CD8-positive, alpha-beta memory T cell (primary cell): ENCODE data around the gene GPR158. TPM values are rescaled to one million over a fixed set of nuclear protein-coding genes. Genes with fewer than 3 reads are reported as not detected.
A peak's percentile ranks its signal among the peaks of the same experiment; 100 is the strongest.
"Not testable (repeated sequence)": the region's sequence is repeated elsewhere in the genome, so short reads cannot be mapped to it uniquely, and the experiment has no call there.

ENCODE experiments used
- CTCF ChIA-PET: fragments of 350-600 bp; sonication (Branson Sonifier 250); formaldehyde crosslinking; loops from one replicate; lab custom pipeline; 2021; ENCODE audit warnings: antibody characterized with exemption; lab: Charles Lee
- POLR2A ChIA-PET: fragments of 350-600 bp; sonication (Branson Sonifier 250); formaldehyde crosslinking; loops from one replicate; lab custom pipeline; 2021; ENCODE audit warnings: antibody characterized with exemption; lab: Charles Lee
- DNase-seq, 5 donors: peaks; one replicate each; pipeline versions ENCODE4 v3.0.0 to v3.0.0-alpha.2; 2020 to 2022; ENCODE audit warnings: mixed read lengths in 1 of 5
- H3K27ac ChIP-seq: one replicate; pipeline ENCODE4 v1.7.0; 2013; ENCODE audit warnings: low read depth, mild to moderate bottlenecking, low read length, moderate library complexity
- H3K27me3 ChIP-seq: 2 replicates; pipeline ENCODE4 v1.7.0; 2013; ENCODE audit warnings: low read length, mild to moderate bottlenecking; ENCODE audit not compliant: insufficient read depth, poor library complexity, severe bottlenecking
- H3K36me3 ChIP-seq: 2 replicates; pipeline ENCODE4 v1.7.0; 2013; ENCODE audit warnings: mild to moderate bottlenecking, low read length, moderate library complexity; ENCODE audit not compliant: insufficient read depth
- H3K4me1 ChIP-seq: 2 replicates; pipeline ENCODE4 v1.7.0; 2013; ENCODE audit warnings: mild to moderate bottlenecking, low read length, moderate library complexity; ENCODE audit not compliant: insufficient read depth
- H3K4me3 ChIP-seq: 2 replicates; pipeline ENCODE4 v1.7.0; 2013; ENCODE audit warnings: mild to moderate bottlenecking, low read length
- H3K9me3 ChIP-seq: 2 replicates; pipeline ENCODE4 v1.7.0; 2013; ENCODE audit warnings: mild to moderate bottlenecking, low read length
- H3K27ac Mint-ChIP-seq, 8 donors: one replicate each; pipeline ENCODE4 v1.8.0; 2020 to 2021; ENCODE audit warnings: mixed read lengths in 8 of 8, mild to moderate bottlenecking in 6 of 8, inconsistent platforms in 3 of 8, moderate library complexity in 3 of 8
- H3K27me3 Mint-ChIP-seq, 2 donors: one replicate each; pipeline ENCODE4 v1.8.0; 2020 to 2021; ENCODE audit warnings: mixed read lengths in 2 of 2, mild to moderate bottlenecking in 1 of 2, moderate library complexity in 1 of 2
- H3K36me3 Mint-ChIP-seq, 3 donors: one replicate each; pipeline ENCODE4 v1.8.0; 2020 to 2021; ENCODE audit warnings: mixed read lengths in 3 of 3, inconsistent platforms in 1 of 3, mild to moderate bottlenecking in 1 of 3
- H3K4me1 Mint-ChIP-seq, 3 donors: one replicate each; pipeline ENCODE4 v1.8.0; 2020 to 2021; ENCODE audit warnings: mixed read lengths in 3 of 3, inconsistent platforms in 1 of 3, mild to moderate bottlenecking in 1 of 3
- H3K4me3 Mint-ChIP-seq, 7 donors: one replicate each; pipeline ENCODE4 v1.8.0; 2020 to 2021; ENCODE audit warnings: mixed read lengths in 7 of 7, mild to moderate bottlenecking in 6 of 7, moderate library complexity in 4 of 7, inconsistent platforms in 2 of 7
- H3K9me3 Mint-ChIP-seq, 5 donors: one replicate each; pipeline ENCODE4 v1.8.0; 2020 to 2022; ENCODE audit warnings: mixed read lengths in 5 of 5, mild to moderate bottlenecking in 3 of 5, moderate library complexity in 2 of 5, inconsistent platforms in 1 of 5
- polyA plus RNA-seq: library from polyadenylated mRNA; unstranded; fragments of 300-500 nt; fragmentation: Illumina TruSeq; gene quantifications from one replicate; pipeline ENCODE4 v1.2.3, GENCODE V29; 2021
- total RNA-seq, 2 experiments: library from RNA; stranded (reverse); gene quantifications; one replicate each; pipeline ENCODE4 v1.2.3, GENCODE V29; 2021

Gene GPR158
- total and polyA plus RNA-seq, 3 experiments from 2014 or later = not detected

DNA sequence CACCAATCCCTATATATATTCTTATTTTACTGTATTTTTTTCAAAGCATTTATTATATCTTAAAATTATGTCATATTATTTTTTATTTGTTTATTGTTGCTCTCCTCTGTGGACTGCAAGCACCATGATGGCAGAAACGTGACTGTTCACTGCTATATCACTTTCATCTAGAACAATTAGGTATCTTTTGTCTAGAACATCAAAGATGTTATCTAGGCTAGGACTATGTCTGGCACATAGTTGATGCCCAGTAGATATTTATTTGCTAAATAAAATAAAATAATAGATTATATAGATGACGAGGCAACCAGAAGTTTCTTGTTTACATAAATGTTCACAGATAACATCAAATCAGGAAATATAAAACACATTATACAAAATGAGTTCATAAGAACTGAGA, 12.4 kb upstream of the GPR158 start:
- H3K4me3 Mint-ChIP-seq = no peak overlapping the region
- H3K9me3 Mint-ChIP-seq = peaks cover 0 to 6% (median 2%) of the 10 kb centered on the region in 5 donors
- no peak overlapping the region for H3K27ac Mint-ChIP-seq
- Histone ChIP-seq H3K36me3 (no peaks in the 10 kb centered on the region), H3K4me3 (no peak overlapping the region), H3K4me1 (no peaks in the 10 kb centered on the region), H3K27me3 (no peaks in the 10 kb centered on the region), H3K27ac (no peak overlapping the region), H3K9me3 (no peaks in the 10 kb centered on the region)
- peaks cover 1 to 16% of the 10 kb centered on the region in 2 donors for H3K27me3 Mint-ChIP-seq
- H3K4me1 Mint-ChIP-seq = no peaks in the 10 kb centered on the region
- DNase-seq = no peak
- ChIA-PET CTCF (no interaction called here), POLR2A (no interaction called here)
- H3K36me3 Mint-ChIP-seq = peaks cover 0 to 6% (median 0%) of the 10 kb centered on the region in 3 donors

DNA sequence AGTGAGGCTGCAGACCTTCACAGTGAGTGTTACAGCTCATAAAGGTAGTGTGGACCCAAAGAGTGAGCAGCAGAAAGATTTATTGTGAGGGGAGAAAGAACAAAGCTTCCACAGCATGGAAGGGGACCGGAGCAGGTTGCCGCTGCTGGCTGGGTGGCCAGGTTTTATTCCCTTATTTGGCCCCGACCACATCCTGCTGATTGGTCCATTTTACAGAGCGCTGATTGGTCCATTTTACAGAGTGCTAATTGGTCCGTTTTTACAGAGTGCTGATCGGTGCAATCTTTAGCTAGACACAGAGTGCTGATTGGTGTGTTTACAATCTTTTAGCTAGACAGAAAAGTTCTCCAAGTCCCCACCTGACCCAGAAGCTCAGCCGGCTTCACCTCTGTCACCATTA, 11.3 kb upstream of the GPR158 start:
- H3K36me3 Mint-ChIP-seq, H3K9me3 ChIP-seq, H3K27ac ChIP-seq, DNase-seq, H3K36me3 ChIP-seq, CTCF ChIA-PET, H3K4me1 Mint-ChIP-seq, POLR2A ChIA-PET, H3K4me3 Mint-ChIP-seq, H3K27ac Mint-ChIP-seq, H3K4me3 ChIP-seq, H3K9me3 Mint-ChIP-seq, H3K27me3 ChIP-seq, H3K4me1 ChIP-seq: not testable (repeated sequence)
- H3K27me3 Mint-ChIP-seq = peaks cover 0 to 22% of the 10 kb centered on the region in 2 donors

DNA sequence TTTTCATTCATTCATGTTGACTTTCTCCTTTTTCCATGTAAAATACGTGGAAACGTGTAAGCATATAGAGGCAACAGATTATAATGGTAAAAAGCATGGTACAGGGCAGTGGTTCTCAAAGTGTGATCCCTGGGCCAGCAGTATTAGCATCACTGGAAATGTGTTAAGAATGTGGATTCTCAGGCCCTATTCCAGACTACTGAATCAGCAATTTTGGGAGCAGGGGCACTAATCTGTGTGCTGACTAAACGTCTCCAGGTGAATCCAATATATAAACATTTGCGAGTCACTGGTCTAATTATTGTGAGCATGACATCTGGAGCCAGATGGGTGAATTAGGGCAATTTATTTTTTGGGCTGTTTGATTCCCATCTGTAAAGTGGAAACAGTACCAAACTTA, 5.1 kb upstream of the GPR158 start:
- H3K27ac Mint-ChIP-seq = no peak overlapping the region
- Histone ChIP-seq H3K36me3 (no peaks in the 10 kb centered on the region), H3K4me1 (no peaks in the 10 kb centered on the region), H3K27me3 (peaks cover 7% of the 10 kb centered on the region), H3K4me3 (no peak overlapping the region), H3K27ac (no peak overlapping the region), H3K9me3 (no peaks in the 10 kb centered on the region)
- H3K4me3 Mint-ChIP-seq = no peak overlapping the region
- no peak for DNase-seq
- peaks cover 6 to 8% (median 7%) of the 10 kb centered on the region in 5 donors for H3K9me3 Mint-ChIP-seq
- ChIA-PET POLR2A (no interaction called here), CTCF (no interaction called here)
- peaks cover 0 to 6% (median 0%) of the 10 kb centered on the region in 3 donors for H3K36me3 Mint-ChIP-seq
- peaks cover 0 to 4% (median 3%) of the 10 kb centered on the region in 3 donors for H3K4me1 Mint-ChIP-seq
- H3K27me3 Mint-ChIP-seq = peaks cover 15 to 53% of the 10 kb centered on the region in 2 donors

DNA sequence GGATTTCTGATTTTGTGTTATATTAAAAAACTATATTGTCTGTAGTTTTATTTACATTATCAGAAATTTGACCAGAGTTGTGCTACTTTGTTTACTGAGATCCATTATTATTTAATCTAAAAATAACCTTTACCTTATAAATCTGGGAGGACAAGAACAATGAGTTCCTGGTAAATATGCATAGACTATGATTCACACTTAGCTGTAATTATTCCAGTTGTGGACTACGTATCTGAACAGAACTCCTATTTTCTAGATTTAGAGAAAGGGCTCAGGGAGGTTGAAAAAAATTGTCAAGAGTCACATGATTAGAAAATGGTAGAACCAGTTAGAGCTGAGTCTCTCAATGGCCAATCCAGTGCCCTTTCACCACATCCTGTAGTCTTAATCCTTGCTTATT, 4.2 kb upstream of the GPR158 start:
- H3K4me1 Mint-ChIP-seq = peaks cover 0 to 4% (median 3%) of the 10 kb centered on the region in 3 donors
- no peak overlapping the region for H3K27ac Mint-ChIP-seq
- no peak overlapping the region for H3K4me3 Mint-ChIP-seq

DNA sequence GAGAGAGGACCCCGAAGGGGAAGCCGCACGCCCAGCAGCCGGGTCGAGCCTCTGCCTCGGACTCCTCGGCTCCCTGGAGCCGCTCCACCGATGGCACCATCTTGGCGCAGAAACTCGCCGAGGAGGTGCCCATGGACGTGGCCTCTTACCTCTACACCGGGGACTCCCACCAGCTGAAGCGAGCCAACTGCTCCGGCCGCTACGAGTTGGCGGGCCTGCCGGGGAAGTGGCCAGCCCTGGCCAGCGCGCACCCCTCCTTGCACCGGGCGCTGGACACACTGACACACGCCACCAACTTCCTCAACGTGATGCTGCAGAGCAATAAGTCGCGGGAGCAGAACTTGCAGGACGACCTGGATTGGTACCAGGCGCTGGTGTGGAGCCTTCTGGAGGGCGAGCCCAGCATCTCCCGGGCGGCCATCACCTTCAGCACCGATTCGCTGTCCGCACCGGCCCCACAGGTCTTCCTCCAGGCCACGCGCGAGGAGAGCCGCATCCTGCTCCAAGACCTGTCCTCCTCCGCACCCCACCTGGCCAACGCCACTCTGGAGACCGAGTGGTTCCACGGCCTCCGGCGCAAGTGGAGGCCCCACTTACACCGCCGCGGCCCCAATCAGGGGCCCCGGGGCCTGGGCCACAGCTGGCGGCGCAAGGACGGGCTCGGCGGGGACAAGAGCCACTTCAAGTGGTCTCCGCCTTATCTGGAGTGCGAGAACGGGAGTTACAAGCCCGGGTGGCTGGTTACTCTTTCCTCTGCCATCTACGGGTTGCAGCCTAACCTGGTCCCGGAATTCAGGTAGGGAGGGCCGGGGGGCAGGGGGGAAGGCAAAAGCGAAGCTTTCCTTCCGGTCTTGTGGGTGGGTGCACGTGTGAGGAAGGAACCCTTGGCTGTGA, 973 bp downstream of the GPR158 start:
- Histone ChIP-seq H3K36me3 (no peaks in the 10 kb centered on the region), H3K4me1 (no peaks in the 10 kb centered on the region), H3K9me3 (no peaks in the 10 kb centered on the region), H3K4me3 (no peak overlapping the region), H3K27me3 (peaks cover 23% of the 10 kb centered on the region), H3K27ac (no peak overlapping the region)
- Mint-ChIP-seq H3K4me1 (peaks cover 3 to 7% (median 4%) of the 10 kb centered on the region in 3 donors), H3K36me3 (peaks cover 0 to 1% (median 0%) of the 10 kb centered on the region in 3 donors), H3K27ac (no peak overlapping the region), H3K9me3 (peaks cover 0 to 14% (median 8%) of the 10 kb centered on the region in 5 donors), H3K27me3 (peaks cover 31 to 55% of the 10 kb centered on the region in 2 donors), H3K4me3 (no peak overlapping the region)
- no peak for DNase-seq
- POLR2A ChIA-PET = no interaction called here
- CTCF ChIA-PET = no interaction called here

More for the DNA sequence above, 4.2 kb upstream of the GPR158 start:
- no peak overlapping the region for H3K4me3 ChIP-seq
- no peak for DNase-seq
- Mint-ChIP-seq H3K36me3 (peaks cover 0 to 6% (median 0%) of the 10 kb centered on the region in 3 donors), H3K27me3 (peaks cover 15 to 47% of the 10 kb centered on the region in 2 donors), H3K9me3 (peaks cover 6 to 8% (median 7%) of the 10 kb centered on the region in 5 donors)
- ChIA-PET POLR2A (no interaction called here), CTCF (no interaction called here)
- H3K27ac ChIP-seq = no peak overlapping the region
- H3K36me3 ChIP-seq = no peaks in the 10 kb centered on the region
- H3K4me1 ChIP-seq = no peaks in the 10 kb centered on the region
- no peaks in the 10 kb centered on the region for H3K9me3 ChIP-seq
- H3K27me3 ChIP-seq = peaks cover 7% of the 10 kb centered on the region

DNA sequence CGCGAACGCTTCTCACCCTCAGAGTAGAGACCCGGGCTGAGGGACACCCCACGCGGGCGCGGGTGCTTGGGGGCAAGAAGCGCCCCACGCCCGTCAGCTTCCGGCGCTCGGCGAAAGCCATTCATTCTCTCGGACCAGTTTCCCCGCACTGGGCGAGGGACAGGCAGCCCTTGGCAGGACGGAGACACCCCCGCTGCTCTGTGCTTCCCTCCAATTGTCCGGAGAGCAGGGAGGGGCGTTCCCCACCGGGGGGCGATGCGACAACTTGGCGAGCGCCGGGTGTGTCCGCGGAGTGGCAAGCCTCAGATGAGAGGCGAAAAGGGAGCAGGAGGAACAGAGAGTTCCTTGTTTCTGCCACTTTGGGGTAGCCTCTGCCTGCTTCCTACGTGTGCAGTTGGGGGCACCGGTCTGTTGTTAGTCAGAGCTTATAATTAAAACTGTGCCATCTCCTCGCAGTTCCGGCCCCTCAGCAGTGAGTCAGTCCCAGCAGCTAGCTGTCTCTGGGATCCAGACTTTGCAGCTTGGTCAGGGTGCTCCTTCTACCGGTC, 1.7 kb downstream of the GPR158 start:
- Mint-ChIP-seq H3K36me3 (peaks cover 0 to 1% (median 0%) of the 10 kb centered on the region in 3 donors), H3K9me3 (peaks cover 0 to 14% (median 8%) of the 10 kb centered on the region in 5 donors), H3K4me1 (peaks cover 3 to 7% (median 4%) of the 10 kb centered on the region in 3 donors), H3K27ac (peak overlapping the region in 1 of 8 donors; percentile 5), H3K27me3 (peaks cover 31 to 53% of the 10 kb centered on the region in 2 donors), H3K4me3 (peak overlapping the region in 3 of 7 donors; percentile 46 to 58 (median 48))
- ChIA-PET CTCF (no interaction called here), POLR2A (no interaction called here)
- Histone ChIP-seq H3K27me3 (peaks cover 23% of the 10 kb centered on the region), H3K27ac (no peak overlapping the region), H3K9me3 (no peaks in the 10 kb centered on the region), H3K36me3 (no peaks in the 10 kb centered on the region), H3K4me1 (no peaks in the 10 kb centered on the region), H3K4me3 (no peak overlapping the region)
- DNase-seq = no peak

DNA sequence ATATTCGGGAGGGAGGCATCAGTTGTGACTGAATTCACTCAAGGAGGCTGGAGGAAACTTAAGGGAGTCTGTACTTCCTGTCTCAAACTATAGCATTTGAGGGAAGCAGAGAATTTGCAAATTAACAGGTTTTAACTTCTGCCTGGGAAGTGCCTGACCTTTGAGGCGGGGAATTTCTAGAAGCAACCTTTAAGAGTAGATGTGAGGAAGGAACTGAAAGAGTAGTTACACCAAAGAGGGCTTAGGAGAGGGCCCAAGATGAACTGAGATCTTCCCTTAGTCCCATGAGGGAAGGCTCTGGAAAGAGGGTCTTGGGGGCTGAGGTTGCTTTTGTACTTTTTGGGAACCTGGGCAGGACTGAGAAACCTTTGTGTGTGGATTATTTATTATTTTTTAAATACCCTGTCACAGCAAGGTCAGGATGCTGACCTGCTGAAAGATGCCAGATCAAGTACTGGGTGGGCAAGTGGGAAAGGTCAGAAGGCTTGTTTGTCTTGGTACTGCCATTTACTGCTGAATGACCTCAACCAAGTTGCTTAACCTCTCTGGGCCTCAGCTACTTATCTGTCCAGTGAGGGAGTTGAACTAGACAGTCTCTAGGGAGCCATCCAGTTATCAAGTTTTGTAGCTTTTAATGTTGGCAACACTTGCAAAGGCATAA, 2.4 kb downstream of the GPR158 start:
- H3K36me3 Mint-ChIP-seq = peaks cover 0 to 1% (median 0%) of the 10 kb centered on the region in 3 donors
- peaks cover 0 to 14% (median 8%) of the 10 kb centered on the region in 5 donors for H3K9me3 Mint-ChIP-seq
- peaks cover 34 to 47% of the 10 kb centered on the region in 2 donors for H3K27me3 Mint-ChIP-seq
- peaks cover 23% of the 10 kb centered on the region for H3K27me3 ChIP-seq
- H3K4me1 ChIP-seq = no peaks in the 10 kb centered on the region
- CTCF ChIA-PET = no interaction called here
- no peak overlapping the region for H3K4me3 ChIP-seq
- no peaks in the 10 kb centered on the region for H3K36me3 ChIP-seq
- H3K9me3 ChIP-seq = no peaks in the 10 kb centered on the region
- H3K4me3 Mint-ChIP-seq = peak overlapping the region in 3 of 7 donors; percentile 46 to 58 (median 48)
- no peak overlapping the region for H3K27ac ChIP-seq
- H3K4me1 Mint-ChIP-seq = peaks cover 3 to 7% (median 4%) of the 10 kb centered on the region in 3 donors
- H3K27ac Mint-ChIP-seq = peak overlapping the region in 1 of 8 donors; percentile 5
- POLR2A ChIA-PET = no interaction called here
- DNase-seq = no peak
